H1 (cell line): ENCODE results near the gene METTL21C.

Source experiments
- BCL11A ChIP-seq, 2 experiments: IDR thresholded peaks; one replicate each; pipeline ENCODE4 v1.6.1; 2011; ENCODE audit warnings: low read depth in 2 of 2, low read length in 2 of 2, mild to moderate bottlenecking in 2 of 2
- CBX5 ChIP-seq: fragments of 300-800, 300-1000 bp; sonication (generic); IDR thresholded peaks from 2 replicates; pipeline ENCODE4 v1.7.1; 2016; ENCODE audit warnings: antibody characterized with exemption, low read length, low read depth
- CTCF ChIP-seq, 3 experiments: IDR thresholded peaks; 1 replicate in 2 of 3; 2 replicates in 1 of 3; pipeline versions ENCODE4 v1.5.1 to v1.6.1; 2011; ENCODE audit warnings: low read length in 3 of 3, mild to moderate bottlenecking in 3 of 3, inconsistent platforms in 2 of 3, low read depth in 1 of 3, moderate library complexity in 1 of 3; ENCODE audit not compliant: insufficient read depth in 1 of 3; ENCODE audit errors: control extremely low read depth in 1 of 3
- EZH2 ChIP-seq: fragments of 200-600 bp; sonication (generic); IDR thresholded peaks from 2 replicates; pipeline ENCODE4 v1.7.1; 2012; ENCODE audit warnings: low read depth, mild to moderate bottlenecking, moderate library complexity, low read length, inconsistent platforms; ENCODE audit not compliant: severe bottlenecking
- FOSL1 ChIP-seq: IDR thresholded peaks from 2 replicates; pipeline ENCODE4 v1.6.1; 2011; ENCODE audit warnings: mild to moderate bottlenecking, low read depth, low read length, moderate library complexity; ENCODE audit not compliant: insufficient read depth
- NANOG ChIP-seq: IDR thresholded peaks from 2 replicates; pipeline ENCODE4 v1.6.1; 2011; ENCODE audit warnings: low read length, low read depth, mild to moderate bottlenecking, inconsistent platforms; ENCODE audit not compliant: insufficient read depth, poor library complexity, severe bottlenecking
- POLR2A ChIP-seq, 2 experiments: IDR thresholded peaks; 1 replicate in 1 of 2; 2 replicates in 1 of 2; pipeline ENCODE4 v1.6.1; 2011; ENCODE audit warnings: low read depth in 2 of 2, low read length in 2 of 2, mild to moderate bottlenecking in 2 of 2; ENCODE audit errors: control extremely low read depth in 1 of 2

- TF ChIP-seq POLR2A (IDR thresholded peaks at IDR 0.05; ENCODE audit: control extremely low read depth in 1 of 2, low read depth in 2 of 2, low read length in 2 of 2) (no peak), EZH2 (no peak), FOSL1 (no peak), NANOG (no peak), CBX5 (no peak), CTCF (IDR thresholded peaks at IDR 0.05; ENCODE audit: control extremely low read depth in 1 of 3, insufficient read depth in 1 of 3, low read depth in 1 of 3, low read length in 3 of 3) (no peak), BCL11A (IDR thresholded peaks at IDR 0.05; ENCODE audit: low read depth in 2 of 2, low read length in 2 of 2) (no peak)
Observed at GRCh38 chr13:102721800-102722231, 27.0 kb upstream of the METTL21C start.
